NT2/D1 (cell line): ENCODE data around the gene GNG8.

ENCODE experiments used
- DNase-seq: peaks from one replicate; pipeline ENCODE4 v3.0.0-alpha.2; 2011; ENCODE audit warnings: low read depth, low spot score
- H3K27me3 ChIP-seq: 2 replicates; pipeline ENCODE4 v1.6.0; 2011; ENCODE audit warnings: mild to moderate bottlenecking; ENCODE audit not compliant: insufficient read length, insufficient read depth
- H3K36me3 ChIP-seq: 2 replicates; pipeline ENCODE4 v1.6.1; 2011; ENCODE audit warnings: mild to moderate bottlenecking, low read length, mixed read lengths; ENCODE audit not compliant: insufficient read depth, insufficient read length
- H3K4me1 ChIP-seq: 2 replicates; pipeline ENCODE4 v1.5.1; 2011; ENCODE audit not compliant: insufficient read depth, insufficient read length
- H3K4me3 ChIP-seq: 2 replicates; pipeline ENCODE4 v1.5.1; 2011; ENCODE audit warnings: low read depth; ENCODE audit not compliant: insufficient read length
- H3K9ac ChIP-seq: 2 replicates; pipeline ENCODE4 v1.6.0; 2011; ENCODE audit warnings: low read depth; ENCODE audit not compliant: insufficient read length
- H3K9me3 ChIP-seq: 2 replicates; pipeline ENCODE4 v1.5.1; 2011; ENCODE audit warnings: mild to moderate bottlenecking, low read length; ENCODE audit not compliant: insufficient read depth
- SUZ12 ChIP-seq: IDR thresholded peaks from 2 replicates; pipeline ENCODE4 v1.6.1; 2011; ENCODE audit not compliant: insufficient read length, insufficient read depth; ENCODE audit errors: extremely low read depth
- YY1 ChIP-seq: IDR thresholded peaks from 2 replicates; pipeline ENCODE4 v1.6.1; 2011; ENCODE audit not compliant: insufficient read length, insufficient read depth
- ZNF274 ChIP-seq: IDR thresholded peaks from 2 replicates; pipeline ENCODE4 v1.6.1; 2011; ENCODE audit warnings: mild to moderate bottlenecking, low read depth, low read length

Gene GNG8

GRCh38 chr19:46635920-46636761 is at the start of gene GNG8:
Gene GNG8, minus strand, starts transcription at chr19:46636202. Its CDS starts 1,520 bp downstream, at chr19:46634682.
- H3K36me3 ChIP-seq = no peaks in the 10 kb centered on the region
- H3K9me3 ChIP-seq = no peaks in the 10 kb centered on the region
- TF ChIP-seq ZNF274 (no peak), SUZ12 (no peak), YY1 (no peak)
- H3K4me3 ChIP-seq = no peak within 1 kb of the TSS
- H3K27me3 ChIP-seq = peaks cover 66% of the 10 kb centered on the region
- H3K4me1 ChIP-seq = peaks cover 8% of the 10 kb centered on the region
- no peak for DNase-seq
- peak within 1 kb of the TSS; percentile 32 for H3K9ac ChIP-seq

GRCh38 chr19:46685189-46685588 is 49.2 kb upstream of the GNG8 start:
- no peaks in the 10 kb centered on the region for H3K27me3 ChIP-seq
- no peak overlapping the region for H3K9ac ChIP-seq
- H3K36me3 ChIP-seq = peaks cover 55% of the 10 kb centered on the region
- H3K4me1 ChIP-seq = no peaks in the 10 kb centered on the region
- DNase-seq = no peak
- no peak overlapping the region for H3K4me3 ChIP-seq
- H3K9me3 ChIP-seq = no peaks in the 10 kb centered on the region
- no peak for TF ChIP-seq SUZ12

GRCh38 chr19:46678110-46678732 is 42.2 kb upstream of the GNG8 start:
- H3K9ac ChIP-seq = no peak overlapping the region

GRCh38 chr19:46674416-46675178 is 38.6 kb upstream of the GNG8 start:
- Histone ChIP-seq H3K4me1 (peaks cover 3% of the 10 kb centered on the region), H3K9ac (no peak overlapping the region), H3K27me3 (no peaks in the 10 kb centered on the region), H3K4me3 (no peak overlapping the region), H3K36me3 (peaks cover 52% of the 10 kb centered on the region), H3K9me3 (peaks cover 13% of the 10 kb centered on the region)
- TF ChIP-seq ZNF274 (no peak), SUZ12 (no peak), YY1 (no peak)
- DNase-seq = no peak

More at GRCh38 chr19:46678110-46678732, 42.2 kb upstream of the GNG8 start:
- Histone ChIP-seq H3K36me3 (peaks cover 65% of the 10 kb centered on the region), H3K9me3 (no peaks in the 10 kb centered on the region), H3K4me1 (peaks cover 3% of the 10 kb centered on the region), H3K4me3 (no peak overlapping the region), H3K27me3 (no peaks in the 10 kb centered on the region)
- no peak for DNase-seq
- TF ChIP-seq SUZ12 = no peak
- TF ChIP-seq YY1 = no peak
- no peak for TF ChIP-seq ZNF274

DNA sequence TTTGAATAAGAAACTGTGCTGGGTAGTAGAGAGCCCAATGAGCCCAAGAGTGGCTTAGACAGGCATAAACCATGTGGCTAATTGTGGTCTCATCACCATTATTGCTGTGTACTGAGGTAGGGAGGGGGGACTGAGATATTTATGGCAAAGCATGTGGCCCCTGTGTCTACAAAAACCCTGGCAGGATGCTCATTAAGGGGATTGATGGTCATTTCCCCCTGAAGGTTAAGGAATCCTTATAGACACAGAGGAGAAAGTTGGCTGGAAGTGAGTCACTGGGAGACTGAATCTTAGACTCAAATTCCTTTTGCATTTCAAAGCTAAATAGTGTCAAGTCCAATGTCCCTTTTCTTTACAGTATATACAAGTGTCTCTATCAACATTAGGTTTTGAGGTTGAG is 34.8 kb upstream of the GNG8 start:
- Histone ChIP-seq H3K4me3 (no peak overlapping the region), H3K27me3 (no peaks in the 10 kb centered on the region), H3K36me3 (peaks cover 24% of the 10 kb centered on the region), H3K9me3 (peaks cover 13% of the 10 kb centered on the region), H3K9ac (no peak overlapping the region), H3K4me1 (no peaks in the 10 kb centered on the region)
- TF ChIP-seq SUZ12 (no peak), ZNF274 (no peak), YY1 (no peak)
- DNase-seq = no peak

DNA sequence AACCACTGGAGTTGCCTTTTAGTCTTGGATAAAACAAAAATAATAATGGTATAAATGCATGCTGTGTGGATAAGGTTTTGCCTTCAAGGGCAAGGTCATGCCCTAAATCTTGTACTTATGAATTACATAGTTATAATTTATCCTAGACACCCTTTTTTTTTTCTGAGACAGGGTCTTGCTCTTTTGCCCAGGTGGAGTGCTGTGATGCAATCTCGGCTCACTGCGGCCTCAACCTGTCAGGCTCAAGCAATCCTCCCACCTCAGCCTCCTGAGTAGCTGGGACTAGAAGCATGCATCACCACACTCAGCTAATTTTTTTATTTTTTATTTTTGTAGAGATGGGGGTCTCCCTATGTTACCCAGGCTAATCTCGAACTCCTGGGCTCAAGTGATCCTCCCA is 32.7 kb upstream of the GNG8 start:
- Histone ChIP-seq H3K27me3 (no peaks in the 10 kb centered on the region), H3K4me1 (no peaks in the 10 kb centered on the region), H3K9me3 (peaks cover 13% of the 10 kb centered on the region), H3K36me3 (peaks cover 9% of the 10 kb centered on the region), H3K4me3 (no peak overlapping the region), H3K9ac (no peak overlapping the region)
- TF ChIP-seq ZNF274 (no peak), SUZ12 (no peak), YY1 (no peak)
- no peak for DNase-seq

- no peak overlapping the region for H3K4me3 ChIP-seq
- H3K9ac ChIP-seq = no peak overlapping the region
- no peaks in the 10 kb centered on the region for H3K27me3 ChIP-seq
- H3K4me1 ChIP-seq = no peaks in the 10 kb centered on the region
- H3K36me3 ChIP-seq = no peaks in the 10 kb centered on the region
- no peak for DNase-seq
- H3K9me3 ChIP-seq = 0 out of 2 replicates have a peak, but pooled peaks cover 2% of the 10 kb centered on the region
- no peak for TF ChIP-seq YY1
- TF ChIP-seq SUZ12 = no peak
- no peak for TF ChIP-seq ZNF274
These were observed 29.1 kb upstream of the GNG8 start for GRCh38 chr19:46665072-46665471.
